Naive thymus-derived CD4-positive, alpha-beta T cell (primary cell): ENCODE results near the gene MBOAT2. TPM values are rescaled to one million over a fixed set of nuclear protein-coding genes. Genes with fewer than 3 reads are reported as not detected.
A peak's percentile ranks its signal among the peaks of the same experiment; 100 is the strongest.

Source experiments
- ATAC-seq: fragments of 150-1000 bp; cut with Tn5 transposase; 2 replicates; pipeline ENCODE4 v1.10.0; 2021; ENCODE audit warnings: mild to moderate bottlenecking, moderate library complexity
- CTCF ChIA-PET: fragments of 350-600 bp; sonication (Branson Sonifier 250); formaldehyde crosslinking; loops from one replicate; lab custom pipeline; 2021; ENCODE audit warnings: antibody characterized with exemption; lab: Charles Lee
- POLR2A ChIA-PET: fragments of 350-600 bp; sonication (Branson Sonifier 250); formaldehyde crosslinking; loops from one replicate; lab custom pipeline; 2021; ENCODE audit warnings: antibody characterized with exemption, inconsistent platforms; lab: Charles Lee
- DNase-seq, 9 donors: peaks; one replicate each; pipeline versions ENCODE4 v3.0.0 to v3.0.0-alpha.2; 2020 to 2022; ENCODE audit warnings: mixed read lengths in 1 of 9
- H3K27ac ChIP-seq: one replicate; pipeline ENCODE4 v1.7.0; 2013; ENCODE audit warnings: mild to moderate bottlenecking, low read depth, low read length, moderate library complexity
- H3K27me3 ChIP-seq, 2 donors: one replicate each; pipeline ENCODE4 v1.7.0; 2013; ENCODE audit warnings: low read length in 2 of 2, mild to moderate bottlenecking in 2 of 2, moderate library complexity in 2 of 2; ENCODE audit not compliant: control insufficient read depth in 2 of 2, insufficient read depth in 2 of 2
- H3K36me3 ChIP-seq, 3 experiments: 1 replicate in 2 of 3; 2 replicates in 1 of 3; pipeline ENCODE4 v1.7.0; 2013; ENCODE audit warnings: low read length in 3 of 3, mild to moderate bottlenecking in 3 of 3, moderate library complexity in 1 of 3; ENCODE audit not compliant: insufficient read depth in 3 of 3, control insufficient read depth in 2 of 3
- H3K4me1 ChIP-seq, 2 donors: one replicate each; pipeline ENCODE4 v1.7.0; 2013; ENCODE audit warnings: low read length in 2 of 2, mild to moderate bottlenecking in 2 of 2, moderate library complexity in 1 of 2; ENCODE audit not compliant: control insufficient read depth in 2 of 2, insufficient read depth in 2 of 2
- H3K4me3 ChIP-seq: 2 replicates; pipeline ENCODE4 v1.7.0; 2013; ENCODE audit warnings: mild to moderate bottlenecking, low read length
- H3K9me3 ChIP-seq, 3 experiments: 1 replicate in 2 of 3; 2 replicates in 1 of 3; pipeline ENCODE4 v1.7.0; 2013; ENCODE audit warnings: low read length in 3 of 3; ENCODE audit not compliant: control insufficient read depth in 2 of 3
- H3K27ac Mint-ChIP-seq, 9 donors: one replicate each; pipeline ENCODE4 v1.8.0; 2020 to 2022; ENCODE audit warnings: mixed read lengths in 9 of 9, mild to moderate bottlenecking in 8 of 9, moderate library complexity in 5 of 9, inconsistent platforms in 2 of 9
- H3K27me3 Mint-ChIP-seq, 5 donors: one replicate each; pipeline ENCODE4 v1.8.0; 2021 to 2022; ENCODE audit warnings: mixed read lengths in 5 of 5, mild to moderate bottlenecking in 1 of 5
- H3K36me3 Mint-ChIP-seq, 5 donors: one replicate each; pipeline ENCODE4 v1.8.0; 2020 to 2022; ENCODE audit warnings: mixed read lengths in 5 of 5, mild to moderate bottlenecking in 3 of 5, inconsistent platforms in 1 of 5
- H3K4me1 Mint-ChIP-seq, 7 donors: one replicate each; pipeline ENCODE4 v1.8.0; 2020 to 2022; ENCODE audit warnings: mixed read lengths in 7 of 7, mild to moderate bottlenecking in 3 of 7, inconsistent platforms in 1 of 7
- H3K4me3 Mint-ChIP-seq, 10 donors: one replicate each; pipeline ENCODE4 v1.8.0; 2020 to 2022; ENCODE audit warnings: mild to moderate bottlenecking in 10 of 10, mixed read lengths in 10 of 10, moderate library complexity in 6 of 10, inconsistent platforms in 2 of 10
- H3K9me3 Mint-ChIP-seq, 11 donors: one replicate each; pipeline ENCODE4 v1.8.0; 2020 to 2022; ENCODE audit warnings: mixed read lengths in 11 of 11, mild to moderate bottlenecking in 4 of 11, inconsistent platforms in 1 of 11, moderate library complexity in 1 of 11
- intact Hi-C, 2 donors: fragments of 100-400 bp; cut with micrococcal nuclease; formaldehyde crosslinking; loops; one replicate each; pipeline ENCODE4 v1.15.1; 2023
- polyA plus RNA-seq, 2 donors: library from polyadenylated mRNA; unstranded; fragments of 300-500 nt; fragmentation: Illumina TruSeq; gene quantifications; one replicate each; pipeline ENCODE4 v1.2.3, GENCODE V29; 2021
- total RNA-seq, 6 experiments: library from RNA in 5 of 6; stranded (reverse) in 5 of 6; gene quantifications; 1 replicate in 5 of 6; 2 replicates in 1 of 6; pipeline ENCODE4 v1.2.3 and lab custom pipeline; 2021 to 2026

MBOAT2 gene
- total and polyA plus RNA-seq, 7 experiments from 2014 or later, result 0.90 to 6.0 (median 1.9) TPM

DNA sequence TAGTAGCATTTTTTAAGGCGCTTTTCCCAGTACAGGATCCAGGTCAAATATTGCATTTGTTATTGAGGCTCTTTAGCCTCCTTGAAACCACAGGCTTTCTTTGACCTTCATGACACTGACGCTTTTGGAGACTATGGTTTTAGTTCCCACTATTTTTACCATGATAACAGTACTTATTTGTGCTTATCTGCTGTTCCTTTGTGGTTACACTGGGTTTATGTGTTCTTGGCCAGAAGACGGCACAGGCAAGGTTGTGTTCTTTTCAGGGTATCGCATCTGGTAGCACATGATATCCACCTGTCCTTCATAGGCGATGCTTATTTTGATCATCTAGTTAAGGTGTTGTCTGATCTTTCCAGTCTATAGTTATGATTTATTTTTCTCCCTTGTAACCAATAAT is 16.8 kb upstream of the MBOAT2 start:
- CTCF ChIA-PET, result no interaction called here
- no peaks in the 10 kb centered on the region for H3K36me3 ChIP-seq
- H3K27me3 Mint-ChIP-seq, result peaks cover 20 to 35% (median 32%) of the 10 kb centered on the region in 5 donors
- intact Hi-C loops, result no loop called here
- no peaks in the 10 kb centered on the region for H3K4me1 Mint-ChIP-seq
- POLR2A ChIA-PET, result no interaction called here
- H3K4me3 Mint-ChIP-seq, result no peak overlapping the region
- H3K9me3 ChIP-seq, result no peaks in the 10 kb centered on the region
- H3K4me3 ChIP-seq, result no peak overlapping the region
- H3K9me3 Mint-ChIP-seq, result peaks cover 0 to 4% (median 0%) of the 10 kb centered on the region in 11 donors
- no peaks in the 10 kb centered on the region for H3K27me3 ChIP-seq
- no peak for ATAC-seq
- H3K27ac ChIP-seq, result no peak overlapping the region
- no peaks in the 10 kb centered on the region for H3K4me1 ChIP-seq
- H3K36me3 Mint-ChIP-seq, result no peaks in the 10 kb centered on the region
- H3K27ac Mint-ChIP-seq, result no peak overlapping the region
- DNase-seq, result no peak

DNA sequence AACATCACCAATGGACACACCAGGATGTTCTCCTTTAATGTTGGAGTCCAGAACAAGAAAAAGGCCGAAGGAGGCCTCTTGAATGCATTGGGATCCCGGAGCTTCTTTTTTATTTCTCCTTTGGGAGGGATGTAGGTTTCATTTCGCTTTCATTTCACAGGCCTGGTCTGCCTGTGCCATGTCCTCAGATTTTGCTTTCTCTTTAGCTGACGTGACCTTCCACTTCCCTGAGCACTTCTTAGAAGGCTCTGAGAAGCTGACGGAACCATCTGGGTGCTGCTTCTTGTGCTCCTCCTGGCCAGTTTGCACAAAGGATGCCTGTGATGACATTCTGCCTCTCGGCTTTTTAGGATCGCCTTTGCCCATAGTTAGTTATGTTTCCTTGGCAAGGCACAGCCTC is 15.1 kb upstream of the MBOAT2 start:
- POLR2A ChIA-PET, result interaction anchor here (1.2 kb wide), 1 partner anchor 15 kb away, joined by 4 read pairs; the partner anchor contains the start of gene MBOAT2
- H3K4me3 ChIP-seq, result no peak overlapping the region
- no peaks in the 10 kb centered on the region for H3K36me3 Mint-ChIP-seq
- no peak overlapping the region for H3K27ac Mint-ChIP-seq
- ATAC-seq, result no peak
- H3K27me3 Mint-ChIP-seq, result peaks cover 22 to 34% (median 23%) of the 10 kb centered on the region in 5 donors
- CTCF ChIA-PET, result no interaction called here
- H3K36me3 ChIP-seq, result no peaks in the 10 kb centered on the region
- intact Hi-C loops, result no loop called here
- peaks cover 0 to 1% (median 0%) of the 10 kb centered on the region in 11 donors for H3K9me3 Mint-ChIP-seq
- no peak overlapping the region for H3K27ac ChIP-seq
- H3K4me1 Mint-ChIP-seq, result no peaks in the 10 kb centered on the region
- H3K9me3 ChIP-seq, result no peaks in the 10 kb centered on the region
- no peaks in the 10 kb centered on the region for H3K4me1 ChIP-seq
- peaks cover 0 to 2% of the 10 kb centered on the region in 2 donors for H3K27me3 ChIP-seq
- no peak for DNase-seq
- H3K4me3 Mint-ChIP-seq, result no peak overlapping the region

DNA sequence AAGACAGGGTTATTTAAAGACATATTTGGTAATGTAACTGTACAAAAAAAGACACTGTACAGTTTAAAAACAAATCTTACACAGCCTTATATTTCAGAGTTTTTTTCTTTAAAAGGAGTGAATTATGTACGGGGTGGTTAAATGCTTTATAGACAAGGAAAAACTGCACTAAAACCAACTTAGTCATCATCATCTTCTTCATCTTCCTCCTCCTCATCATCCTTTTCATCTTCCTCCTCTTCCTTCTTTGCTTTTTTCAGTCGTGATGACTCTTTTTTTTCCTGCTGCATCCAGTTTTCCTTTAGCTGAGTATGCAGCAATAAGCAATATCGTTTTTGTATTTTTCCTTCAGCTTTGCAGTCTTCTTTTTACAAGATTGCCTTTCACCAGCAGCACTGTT is 14.6 kb upstream of the MBOAT2 start:
- H3K4me1 Mint-ChIP-seq, result no peaks in the 10 kb centered on the region
- DNase-seq, result no peak
- intact Hi-C loops, result no loop called here
- H3K9me3 Mint-ChIP-seq, result no peaks in the 10 kb centered on the region
- H3K27me3 ChIP-seq, result peaks cover 0 to 4% of the 10 kb centered on the region in 2 donors
- no peaks in the 10 kb centered on the region for H3K9me3 ChIP-seq
- no peak overlapping the region for H3K4me3 ChIP-seq
- peaks cover 19 to 36% (median 21%) of the 10 kb centered on the region in 5 donors for H3K27me3 Mint-ChIP-seq
- H3K36me3 ChIP-seq, result no peaks in the 10 kb centered on the region
- no peaks in the 10 kb centered on the region for H3K4me1 ChIP-seq
- no peak for ATAC-seq
- H3K27ac ChIP-seq, result no peak overlapping the region
- CTCF ChIA-PET, result no interaction called here
- H3K4me3 Mint-ChIP-seq, result no peak overlapping the region
- no peaks in the 10 kb centered on the region for H3K36me3 Mint-ChIP-seq
- POLR2A ChIA-PET, result interaction anchor here (1.2 kb wide), 1 partner anchor 15 kb away, joined by 4 read pairs; the partner anchor contains the start of gene MBOAT2
- no peak overlapping the region for H3K27ac Mint-ChIP-seq

DNA sequence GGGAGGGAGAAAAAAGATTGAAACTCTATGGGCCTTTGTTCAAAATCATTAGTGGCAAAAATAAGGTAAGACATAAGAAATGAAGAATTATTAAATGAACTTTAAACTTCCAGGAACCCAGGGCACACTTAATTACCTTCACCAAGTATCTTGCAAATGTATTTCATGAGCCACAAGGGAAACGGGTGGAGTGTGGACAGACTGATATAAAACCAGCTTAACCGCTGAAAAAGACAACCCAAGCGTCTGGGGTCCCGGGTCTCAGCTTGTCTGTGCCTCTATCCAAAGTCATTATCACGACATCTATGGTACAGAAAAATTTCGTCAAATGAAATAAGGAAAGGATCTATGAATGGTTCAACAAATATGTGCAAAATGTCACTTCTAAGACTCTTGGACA is 13.9 kb upstream of the MBOAT2 start:
- POLR2A ChIA-PET, result interaction anchor here (1.2 kb wide), 1 partner anchor 14 kb away, joined by 4 read pairs; the partner anchor contains the start of gene MBOAT2
- ATAC-seq (no peak), DNase-seq (no peak)
- H3K4me3 Mint-ChIP-seq, result no peak overlapping the region
- no peaks in the 10 kb centered on the region for H3K4me1 ChIP-seq
- H3K4me3 ChIP-seq, result no peak overlapping the region
- H3K27ac ChIP-seq, result no peak overlapping the region
- H3K9me3 Mint-ChIP-seq, result no peaks in the 10 kb centered on the region
- intact Hi-C loops, result no loop called here
- no peak overlapping the region for H3K27ac Mint-ChIP-seq
- no peaks in the 10 kb centered on the region for H3K4me1 Mint-ChIP-seq
- H3K9me3 ChIP-seq, result no peaks in the 10 kb centered on the region
- peaks cover 0 to 4% of the 10 kb centered on the region in 2 donors for H3K27me3 ChIP-seq
- peaks cover 12 to 40% (median 19%) of the 10 kb centered on the region in 5 donors for H3K27me3 Mint-ChIP-seq
- no peaks in the 10 kb centered on the region for H3K36me3 ChIP-seq
- CTCF ChIA-PET, result no interaction called here
- H3K36me3 Mint-ChIP-seq, result no peaks in the 10 kb centered on the region

DNA sequence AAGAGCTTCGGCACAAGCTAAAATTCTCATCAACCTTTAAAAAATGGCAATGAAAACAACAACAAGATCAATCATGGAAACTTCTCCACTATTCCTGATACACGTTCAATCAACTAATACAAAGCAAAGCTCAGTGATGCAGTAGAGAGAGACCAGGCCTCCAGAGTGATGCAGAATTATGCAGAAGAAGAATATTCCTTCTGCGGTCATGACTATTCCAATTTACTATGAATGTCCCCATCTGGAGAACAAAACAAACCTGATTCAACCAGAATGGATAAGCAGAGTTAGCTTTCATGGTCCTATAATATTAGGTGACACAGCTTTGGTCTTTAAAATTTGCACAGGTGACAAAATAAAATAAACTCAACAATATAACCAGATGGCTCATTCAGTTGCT is 12.5 kb upstream of the MBOAT2 start:
- no peak overlapping the region for H3K27ac ChIP-seq
- no peaks in the 10 kb centered on the region for H3K4me1 ChIP-seq
- POLR2A ChIA-PET, result no interaction called here
- H3K4me3 Mint-ChIP-seq, result no peak overlapping the region
- H3K9me3 Mint-ChIP-seq, result no peaks in the 10 kb centered on the region
- H3K4me3 ChIP-seq, result no peak overlapping the region
- no peaks in the 10 kb centered on the region for H3K36me3 ChIP-seq
- H3K9me3 ChIP-seq, result no peaks in the 10 kb centered on the region
- peaks cover 7 to 39% (median 14%) of the 10 kb centered on the region in 5 donors for H3K27me3 Mint-ChIP-seq
- intact Hi-C loops, result no loop called here
- H3K27ac Mint-ChIP-seq, result no peak overlapping the region
- peaks cover 0 to 4% of the 10 kb centered on the region in 2 donors for H3K27me3 ChIP-seq
- H3K36me3 Mint-ChIP-seq, result no peaks in the 10 kb centered on the region
- H3K4me1 Mint-ChIP-seq, result no peaks in the 10 kb centered on the region
- CTCF ChIA-PET, result no interaction called here
- ATAC-seq (no peak), DNase-seq (no peak)

DNA sequence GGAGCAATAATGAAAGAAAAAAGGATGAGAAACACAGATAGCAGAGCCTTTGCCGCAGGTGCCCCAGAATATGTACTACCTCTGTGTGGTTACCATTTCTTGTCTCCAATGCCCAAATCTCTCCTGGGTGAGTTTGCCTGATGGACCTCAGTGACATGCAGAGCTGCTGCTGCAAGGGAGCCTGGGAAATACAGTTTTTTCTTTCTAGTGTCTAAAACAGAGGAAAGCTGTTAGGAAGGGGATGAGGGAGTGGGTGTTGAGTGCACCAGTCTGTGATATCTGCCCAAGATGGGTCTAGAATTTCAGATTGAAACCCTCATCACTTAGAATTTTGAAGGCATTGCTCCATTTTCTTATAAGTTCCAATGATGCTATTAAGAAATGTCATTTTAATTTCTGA is 9.9 kb upstream of the MBOAT2 start:
- no peak for ATAC-seq
- POLR2A ChIA-PET, result no interaction called here
- peak overlapping the region in 1 of 9 donors; percentile 1 for H3K27ac Mint-ChIP-seq
- no peaks in the 10 kb centered on the region for H3K36me3 ChIP-seq
- no peaks in the 10 kb centered on the region for H3K9me3 Mint-ChIP-seq
- no peak overlapping the region for H3K4me3 Mint-ChIP-seq
- H3K27ac ChIP-seq, result no peak overlapping the region
- no peaks in the 10 kb centered on the region for H3K4me1 Mint-ChIP-seq
- peaks cover 4 to 35% (median 7%) of the 10 kb centered on the region in 5 donors for H3K27me3 Mint-ChIP-seq
- CTCF ChIA-PET, result no interaction called here
- no peak overlapping the region for H3K4me3 ChIP-seq
- no peaks in the 10 kb centered on the region for H3K4me1 ChIP-seq
- no peaks in the 10 kb centered on the region for H3K9me3 ChIP-seq
- DNase-seq, result no peak
- intact Hi-C loops, result no loop called here
- no peaks in the 10 kb centered on the region for H3K36me3 Mint-ChIP-seq
- peaks cover 0 to 4% of the 10 kb centered on the region in 2 donors for H3K27me3 ChIP-seq

DNA sequence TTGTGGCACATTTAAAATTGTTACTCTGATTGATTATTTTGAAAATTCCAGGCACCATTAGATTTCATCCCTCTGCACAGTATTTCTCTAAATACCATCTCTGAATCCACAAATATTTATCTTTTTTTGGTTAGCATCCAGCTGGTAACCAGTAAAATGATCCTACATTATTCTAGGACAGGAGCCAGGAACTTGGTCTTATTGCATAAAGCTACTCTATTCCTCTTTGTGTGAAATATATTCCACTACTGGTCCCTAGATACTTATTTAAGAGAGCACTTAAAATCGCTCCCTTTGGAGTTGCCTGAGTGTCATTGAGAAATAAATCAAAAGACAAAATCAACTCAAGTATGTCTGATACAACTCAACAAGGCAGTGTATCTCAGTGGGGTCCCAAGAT is 7.4 kb upstream of the MBOAT2 start:
- intact Hi-C loops, result no loop called here
- Histone ChIP-seq H3K4me3 (no peak overlapping the region), H3K4me1 (no peaks in the 10 kb centered on the region), H3K36me3 (no peaks in the 10 kb centered on the region), H3K27me3 (peaks cover 0 to 4% of the 10 kb centered on the region in 2 donors), H3K27ac (no peak overlapping the region), H3K9me3 (no peaks in the 10 kb centered on the region)
- Mint-ChIP-seq H3K36me3 (no peaks in the 10 kb centered on the region), H3K4me1 (peaks cover 0 to 6% (median 0%) of the 10 kb centered on the region in 7 donors), H3K27ac (no peak overlapping the region), H3K27me3 (peaks cover 0 to 28% (median 7%) of the 10 kb centered on the region in 5 donors), H3K9me3 (no peaks in the 10 kb centered on the region), H3K4me3 (no peak overlapping the region)
- DNase-seq (no peak), ATAC-seq (no peak)
- POLR2A ChIA-PET, result no interaction called here
- CTCF ChIA-PET, result no interaction called here
